HepG2 (cell line): ENCODE results near the gene ZBTB32. TPM values are rescaled to one million over a fixed set of nuclear protein-coding genes. Genes with fewer than 3 reads are reported as not detected.
A peak's percentile ranks its signal among the peaks of the same experiment; 100 is the strongest.

ENCODE experiments used
- CREM ChIP-seq, 2 experiments: sonication (generic) in 1 of 2; formaldehyde crosslinking in 1 of 2; IDR thresholded peaks; 2 replicates each; pipeline versions ENCODE4 v1.4.0 to v1.6.1; 2016 to 2020; ENCODE audit warnings: antibody characterized with exemption in 1 of 2, mild to moderate bottlenecking in 1 of 2, missing genetic modification reagents in 1 of 2
- ELF4 ChIP-seq: sonication (generic); formaldehyde crosslinking; IDR thresholded peaks from 2 replicates; pipeline ENCODE4 v1.5.0; 2020; ENCODE audit warnings: missing genetic modification reagents, mild to moderate bottlenecking, moderate library complexity, borderline replicate concordance
- FOXK1 ChIP-seq: sonication (generic); formaldehyde crosslinking; IDR thresholded peaks from 2 replicates; pipeline ENCODE4 v1.4.0; 2020; ENCODE audit warnings: low read depth, missing genetic modification reagents, borderline replicate concordance
- GABPA ChIP-seq, 2 experiments: IDR thresholded peaks; 2 replicates each; pipeline ENCODE4 v1.6.1; 2011 to 2016; ENCODE audit warnings: low read depth in 2 of 2, low read length in 1 of 2, missing biosample characterization in 1 of 2, missing genetic modification characterization in 1 of 2
- GATAD2A ChIP-seq: IDR thresholded peaks from 2 replicates; pipeline ENCODE4 v1.6.1; 2016
- KDM5A ChIP-seq: fragments of 200-600 bp; sonication (generic); IDR thresholded peaks from 2 replicates; pipeline ENCODE4 v1.7.0; 2018; ENCODE audit warnings: antibody characterized with exemption, mild to moderate bottlenecking, low read length, borderline replicate concordance
- KMT2B ChIP-seq: IDR thresholded peaks from 2 replicates; pipeline ENCODE4 v1.6.1; 2016; ENCODE audit warnings: missing genetic modification reagents, missing compliant biosample characterization
- LCORL ChIP-seq, 2 experiments: fragments of 450-650 bp in 1 of 2; sonication (generic) in 1 of 2; formaldehyde crosslinking in 1 of 2; IDR thresholded peaks; 2 replicates each; pipeline versions ENCODE4 v1.5.0 to v1.6.1; 2017 to 2020; ENCODE audit warnings: antibody characterized with exemption in 1 of 2, missing genetic modification reagents in 1 of 2
- MAFF ChIP-seq: IDR thresholded peaks from 2 replicates; pipeline ENCODE4 v1.6.1; 2011; ENCODE audit warnings: low read depth, low read length, improper control_type of control experiment
- PBX2 ChIP-seq: IDR thresholded peaks from 2 replicates; pipeline ENCODE4 v1.6.1; 2016; ENCODE audit warnings: control low read depth
- PRDM10 ChIP-seq: sonication (generic); formaldehyde crosslinking; IDR thresholded peaks from 2 replicates; pipeline ENCODE4 v1.4.0; 2020; ENCODE audit warnings: low read depth, missing genetic modification reagents
- PREB ChIP-seq: sonication (generic); formaldehyde crosslinking; IDR thresholded peaks from 2 replicates; pipeline ENCODE4 v1.4.0; 2020; ENCODE audit warnings: missing genetic modification reagents
- RORA ChIP-seq: sonication (generic); formaldehyde crosslinking; IDR thresholded peaks from 2 replicates; pipeline ENCODE4 v1.5.0; 2020; ENCODE audit warnings: mild to moderate bottlenecking, missing genetic modification reagents, moderate library complexity
- ZBTB21 ChIP-seq: sonication (generic); formaldehyde crosslinking; IDR thresholded peaks from 2 replicates; pipeline ENCODE4 v1.4.0; 2020; ENCODE audit warnings: missing genetic modification reagents
- ZBTB26 ChIP-seq: IDR thresholded peaks from 2 replicates; pipeline ENCODE4 v1.6.1; 2016; ENCODE audit warnings: missing compliant biosample characterization, missing genetic modification reagents, borderline replicate concordance
- ZNF335 ChIP-seq: sonication (generic); formaldehyde crosslinking; IDR thresholded peaks from 2 replicates; pipeline ENCODE4 v1.4.0; 2020; ENCODE audit warnings: missing genetic modification reagents
- ZNF839 ChIP-seq: sonication (generic); formaldehyde crosslinking; IDR thresholded peaks from 2 replicates; pipeline ENCODE4 v1.4.0; 2020; ENCODE audit warnings: missing genetic modification reagents, mild to moderate bottlenecking, borderline replicate concordance
- polyA plus RNA-seq, 8 experiments: library from polyadenylated mRNA; depleted of rRNA in 3 of 8; stranded (reverse) in 7 of 8; unstranded in 1 of 8; fragments of >200 nt; fragmentation: Illumina TruSeq in 4 of 8; extraction: Trizol in 4 of 8; gene quantifications; 2 replicates each; pipeline versions ENCODE4 v1.2.1 to v1.2.3, GENCODE V29; 2011 to 2016; ENCODE audit warnings: low read depth in 4 of 8, missing spikeins in 1 of 8, mixed read lengths in 1 of 8; ENCODE audit not compliant: insufficient read depth in 1 of 8
- total RNA-seq, 5 experiments: library from RNA; depleted of rRNA; stranded (reverse); fragments of >200 nt; fragmentation: Illumina TruSeq; extraction: Trizol; gene quantifications; 2 replicates each; pipeline ENCODE4 v1.2.3, GENCODE V29; 2016; ENCODE audit warnings: low read depth in 1 of 5

Gene ZBTB32
- total and polyA plus RNA-seq, 2 of the 13 experiments (the other 11 are each of a cell fraction or from before 2014, with no cell fraction given) = not detected

DNA sequence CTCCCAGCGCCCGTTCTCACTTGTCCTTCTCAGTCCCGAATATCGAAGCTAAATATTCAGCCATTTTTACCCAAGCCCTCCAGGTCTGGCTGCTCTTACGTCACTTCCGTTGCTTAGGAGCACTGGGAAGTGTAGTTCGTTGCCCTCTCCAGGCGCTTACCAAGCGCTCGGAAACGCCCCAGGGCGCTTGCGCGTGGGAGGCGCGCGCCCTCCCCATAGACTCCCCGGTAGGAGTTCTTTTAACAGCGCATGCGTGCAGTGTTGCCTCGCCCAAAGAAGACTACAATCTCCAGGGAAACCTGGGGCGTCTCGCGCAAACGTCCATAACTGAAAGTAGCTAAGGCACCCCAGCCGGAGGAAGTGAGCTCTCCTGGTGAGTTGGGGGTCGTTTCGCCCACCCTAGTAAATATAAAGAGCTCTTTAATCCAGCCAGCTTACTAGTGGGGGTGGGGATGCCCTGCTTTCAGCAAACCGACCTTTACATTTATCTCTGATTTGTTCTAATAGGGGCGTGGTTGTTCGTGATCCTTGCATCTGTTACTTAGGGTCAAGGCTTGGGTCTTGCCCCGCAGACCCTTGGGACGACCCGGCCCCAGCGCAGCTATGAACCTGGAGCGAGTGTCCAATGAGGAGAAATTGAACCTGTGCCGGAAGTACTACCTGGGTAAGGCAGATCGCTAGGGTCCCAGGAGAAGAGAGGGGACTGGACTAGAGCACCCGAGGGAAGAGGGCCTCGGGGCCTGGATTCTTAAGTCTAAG lies 41.1 kb downstream of the ZBTB32 start, which contains the start of the genes PSENEN and U2AF1L4 (continued):
- TF ChIP-seq PRDM10 (CRISPR knock-in tag) (no peak), MAFF (no peak), RORA (no peak), ELF4 (CRISPR knock-in tag) (no peak), GABPA (IDR thresholded peaks at IDR 0.05; ENCODE audit: low read depth, low read length) (peak; percentile 79), GABPA (CRISPR knock-in tag; IDR thresholded peaks at IDR 0.05; ENCODE audit: low read depth) (peak; percentile 94), PBX2 (CRISPR knock-in tag) (no peak), ZBTB21 (CRISPR knock-in tag) (no peak), FOXK1 (CRISPR knock-in tag) (peak; percentile 26; the same call in 1 of the 2 replicates), PREB (CRISPR knock-in tag) (no peak), KDM5A (peak; percentile 25; the same call in 1 of the 2 replicates), ZNF335 (CRISPR knock-in tag) (0 out of 2 replicates have a peak, but pooled peaks have one; percentile 23), LCORL (IDR thresholded peaks at IDR 0.05) (no peak), LCORL (CRISPR knock-in tag; IDR thresholded peaks at IDR 0.05) (no peak), KMT2B (no peak), ZNF839 (CRISPR knock-in tag) (no peak), CREM (IDR thresholded peaks at IDR 0.05) (peak; percentile 98), CREM (CRISPR knock-in tag; IDR thresholded peaks at IDR 0.05) (0 out of 2 replicates have a peak, but pooled peaks have one; percentile 35), GATAD2A (CRISPR knock-in tag) (no peak), ZBTB26 (no peak)
